GM23338 (cell line): ENCODE measurements around the gene BCKDK. TPM values are rescaled to one million over a fixed set of nuclear protein-coding genes. Genes with fewer than 3 reads are reported as not detected.

Experiments used
- ATAC-seq: fragments of 200-7000 bp; cut with Tn5 transposase; 3 replicates; pipeline ENCODE4 v1.9.1; 2020
- DNase-seq: peaks from one replicate; pipeline ENCODE4 v3.0.0-alpha.2; 2015; ENCODE audit warnings: low spot score
- H2AFZ ChIP-seq: fragments of 200-600 bp; sonication (generic); 2 replicates; pipeline ENCODE4 v1.8.0; 2016; ENCODE audit warnings: antibody characterized with exemption, mild to moderate bottlenecking, moderate library complexity
- H3F3A ChIP-seq: fragments of 200-600 bp; sonication (generic); replicated peaks from 2 replicates; pipeline ENCODE4 v1.8.0; 2017; ENCODE audit warnings: antibody characterized with exemption, mixed run types, low read depth
- H3K27ac ChIP-seq: fragments of 200-600 bp; sonication (generic); 2 replicates; pipeline ENCODE4 v1.6.1; 2016; ENCODE audit warnings: low read depth
- H3K27me3 ChIP-seq: fragments of 200-600 bp; sonication (generic); 2 replicates; pipeline ENCODE4 v1.8.0; 2016; ENCODE audit warnings: mild to moderate bottlenecking, mixed run types, moderate library complexity; ENCODE audit not compliant: insufficient read depth
- H3K36me3 ChIP-seq: fragments of 200-600 bp; sonication (generic); 2 replicates; pipeline ENCODE4 v1.8.0; 2016; ENCODE audit warnings: mild to moderate bottlenecking; ENCODE audit not compliant: insufficient read depth
- H3K4me1 ChIP-seq: fragments of 200-600 bp; sonication (generic); 2 replicates; pipeline ENCODE4 v1.8.0; 2016; ENCODE audit warnings: mild to moderate bottlenecking, moderate library complexity; ENCODE audit not compliant: insufficient read depth
- H3K4me2 ChIP-seq: fragments of 200-600 bp; sonication (generic); 2 replicates; pipeline ENCODE4 v1.7.1; 2017; ENCODE audit warnings: mixed run types
- H3K4me3 ChIP-seq: fragments of 200-600 bp; sonication (generic); 2 replicates; pipeline ENCODE4 v1.6.1; 2016; ENCODE audit warnings: mixed run types
- H3K79me2 ChIP-seq: fragments of 200-600 bp; sonication (generic); replicated peaks from 2 replicates; pipeline ENCODE4 v1.8.0; 2017; ENCODE audit warnings: mild to moderate bottlenecking; ENCODE audit not compliant: insufficient read depth
- H3K9me2 ChIP-seq: fragments of 200-600 bp; sonication (generic); 2 replicates; pipeline ENCODE4 v1.8.0; 2017; ENCODE audit not compliant: insufficient read depth
- H4K20me1 ChIP-seq: fragments of 200-600 bp; sonication (generic); replicated peaks from 2 replicates; pipeline ENCODE4 v1.8.0; 2017; ENCODE audit warnings: mild to moderate bottlenecking; ENCODE audit not compliant: insufficient read depth
- H3K27ac Mint-ChIP-seq: 2 replicates; pipeline ENCODE4 v1.8.0; 2020; ENCODE audit warnings: inconsistent platforms, mild to moderate bottlenecking, moderate library complexity, mixed read lengths
- H3K27me3 Mint-ChIP-seq: 3 replicates; pipeline ENCODE4 v1.8.0; 2022; ENCODE audit warnings: low read depth, mild to moderate bottlenecking, moderate library complexity, mixed read lengths, inconsistent platforms; ENCODE audit not compliant: insufficient read depth, poor library complexity
- H3K36me3 Mint-ChIP-seq: 3 replicates; pipeline ENCODE4 v1.8.0; 2021; ENCODE audit warnings: low read depth, mild to moderate bottlenecking, inconsistent platforms, moderate library complexity, mixed read lengths
- H3K4me1 Mint-ChIP-seq: 3 replicates; pipeline ENCODE4 v1.8.0; 2020; ENCODE audit warnings: mild to moderate bottlenecking, inconsistent platforms, mixed read lengths
- H3K4me3 Mint-ChIP-seq: 3 replicates; pipeline ENCODE4 v1.8.0; 2021; ENCODE audit warnings: moderate library complexity, mild to moderate bottlenecking, inconsistent platforms, mixed read lengths
- H3K9me3 Mint-ChIP-seq: 3 replicates; pipeline ENCODE4 v1.8.0; 2020; ENCODE audit warnings: moderate library complexity, mild to moderate bottlenecking, inconsistent platforms, mixed read lengths
- CTCF ChIP-seq, 2 experiments: fragments of 200-600 bp in 1 of 2; sonication (generic) in 1 of 2; conservative IDR thresholded peaks; 2 replicates each; pipeline versions ENCODE4 v1.5.1 to v1.6.1; 2016 to 2017; ENCODE audit warnings: antibody characterized with exemption in 2 of 2, low read depth in 2 of 2, mild to moderate bottlenecking in 2 of 2, moderate library complexity in 1 of 2
- EZH2 ChIP-seq: fragments of 200-600 bp; sonication (generic); IDR thresholded peaks from one replicate; pipeline ENCODE4 v1.8.0; 2017; ENCODE audit warnings: antibody characterized with exemption, mild to moderate bottlenecking, low read depth; ENCODE audit not compliant: unreplicated experiment
- JUNB ChIP-seq: IDR thresholded peaks from one replicate; pipeline ENCODE4 v1.6.1; 2016; ENCODE audit warnings: antibody characterized with exemption; ENCODE audit not compliant: unreplicated experiment
- POLR2AphosphoS5 ChIP-seq: IDR thresholded peaks from 2 replicates; pipeline ENCODE4 v1.6.1; 2016; ENCODE audit warnings: antibody characterized with exemption, low read depth
- STAT1 ChIP-seq: IDR thresholded peaks from one replicate; pipeline ENCODE4 v1.6.1; 2016; ENCODE audit warnings: antibody characterized with exemption; ENCODE audit not compliant: unreplicated experiment
- ZNF331 ChIP-seq: fragments of 250-450 bp; sonication (Bioruptor Pico); IDR thresholded peaks from 2 replicates; pipeline ENCODE4 v1.5.0; 2020; ENCODE audit warnings: low read depth, mild to moderate bottlenecking, moderate library complexity
- polyA plus RNA-seq: library from polyadenylated mRNA; unstranded; fragments of >200 nt; fragmentation: Nextera tagmentation; extraction: Ambion mirVana; gene quantifications from 2 replicates; pipeline ENCODE4 v1.2.1, GENCODE V29; 2016
- total RNA-seq: library from RNA; depleted of rRNA; stranded (reverse); fragments of >200 nt; shearing (Covaris generic); gene quantifications from 2 replicates; pipeline ENCODE4 v1.2.3, GENCODE V29; 2014

The BCKDK gene
- total and polyA plus RNA-seq, 2 experiments from 2014 or later, result 36.1 to 58.9 TPM

GRCh38 chr16:31079342-31079944 lies 28.7 kb upstream of the BCKDK start:
- no peak overlapping the region for H3K27ac Mint-ChIP-seq
- no peak overlapping the region for H3K4me3 Mint-ChIP-seq
- Histone ChIP-seq H3F3A (no peaks in the 10 kb centered on the region), H3K36me3 (peaks cover 7% of the 10 kb centered on the region; the same call in 1 of the 2 replicates), H3K27ac (no peak overlapping the region), H4K20me1 (no peaks in the 10 kb centered on the region; the same call in 1 of the 2 replicates), H3K79me2 (peaks cover 20% of the 10 kb centered on the region), H3K4me2 (no peak overlapping the region), H3K4me1 (peaks cover 4% of the 10 kb centered on the region; the same call in 1 of the 2 replicates), H2AFZ (no peak overlapping the region), H3K4me3 (no peak overlapping the region), H3K9me2 (no peaks in the 10 kb centered on the region), H3K27me3 (no peaks in the 10 kb centered on the region)
- TF ChIP-seq ZNF331, result no peak
- peak in 1 of 2 experiments; percentile 28; a peak in 1 of 4 replicates for TF ChIP-seq CTCF (conservative IDR thresholded peaks at IDR 0.05; ENCODE audit: low read depth in 2 of 2)
- no peaks in the 10 kb centered on the region for H3K9me3 Mint-ChIP-seq
- H3K27me3 Mint-ChIP-seq, result peaks cover 11% of the 10 kb centered on the region
- H3K4me1 Mint-ChIP-seq, result peaks cover 7% of the 10 kb centered on the region
- ATAC-seq (peak; percentile 9; the same call in 1 of the 3 replicates), DNase-seq (no peak)
- peaks cover 56% of the 10 kb centered on the region for H3K36me3 Mint-ChIP-seq

- Histone ChIP-seq H3K4me1 (peaks cover under 1% of the 10 kb centered on the region; the same call in 1 of the 2 replicates), H3K27ac (no peak overlapping the region), H3K4me3 (no peak overlapping the region), H3F3A (no peaks in the 10 kb centered on the region), H3K9me2 (no peaks in the 10 kb centered on the region), H3K36me3 (peaks cover 7% of the 10 kb centered on the region; the same call in 1 of the 2 replicates), H3K27me3 (no peaks in the 10 kb centered on the region), H3K4me2 (no peak overlapping the region), H2AFZ (no peak overlapping the region), H3K79me2 (peaks cover 17% of the 10 kb centered on the region), H4K20me1 (no peaks in the 10 kb centered on the region; the same call in 1 of the 2 replicates)
- DNase-seq, result peak; percentile 18
- no peak for ATAC-seq
- TF ChIP-seq STAT1, result no peak
- no peak for TF ChIP-seq JUNB
- TF ChIP-seq POLR2AphosphoS5, result no peak
- TF ChIP-seq EZH2, result no peak
- 0 out of 4 replicates have a peak, but pooled peaks of 1 of the 2 experiments have one; percentile 1 for TF ChIP-seq CTCF (conservative IDR thresholded peaks at IDR 0.05; ENCODE audit: low read depth in 2 of 2)
- no peak for TF ChIP-seq ZNF331
- H3K9me3 Mint-ChIP-seq, result no peaks in the 10 kb centered on the region
- H3K27ac Mint-ChIP-seq, result no peak overlapping the region
- peaks cover 8% of the 10 kb centered on the region for H3K27me3 Mint-ChIP-seq
- no peak overlapping the region for H3K4me3 Mint-ChIP-seq
- H3K4me1 Mint-ChIP-seq, result peaks cover under 1% of the 10 kb centered on the region; the same call in 1 of the 3 replicates
- H3K36me3 Mint-ChIP-seq, result peaks cover 56% of the 10 kb centered on the region
Measured at GRCh38 chr16:31080035-31080629, 28.1 kb upstream of the BCKDK start.
